Ovary (tissue), 9 donors: ENCODE measurements around the gene MAPK1. TPM values are rescaled to one million over a fixed set of nuclear protein-coding genes. Genes with fewer than 3 reads are reported as not detected.

ENCODE experiments used
- DNase-seq, 5 donors: peaks; one replicate each; pipeline ENCODE4 v3.0.0-alpha.2; 2019 to 2020
- H3K27ac ChIP-seq, 2 donors: fragments of 200-600 bp; one replicate each; pipeline versions ENCODE4 v1.5.1 to v1.8.0; 2019 to 2022
- H3K27me3 ChIP-seq: fragments of 200-600 bp; one replicate; pipeline ENCODE4 v1.8.0; 2022
- H3K36me3 ChIP-seq: fragments of 200-600 bp; sonication (generic); one replicate; pipeline ENCODE4 v1.5.1; 2019
- H3K4me1 ChIP-seq: one replicate; pipeline ENCODE4 v1.8.1; 2013; ENCODE audit warnings: mild to moderate bottlenecking, moderate library complexity; ENCODE audit not compliant: insufficient read depth
- H3K4me3 ChIP-seq: fragments of 200-600 bp; sonication (generic); one replicate; pipeline ENCODE4 v1.5.1; 2017
- H3K9me3 ChIP-seq, 2 donors: fragments of 200-600 bp in 1 of 2; sonication (generic) in 1 of 2; one replicate each; pipeline versions ENCODE4 v1.5.1 to v1.8.1; 2013 to 2019; ENCODE audit warnings: mild to moderate bottlenecking in 1 of 2, moderate library complexity in 1 of 2
- CTCF ChIP-seq, 3 donors: fragments of 450-650 bp in 2 of 3; fragments of 200-600 bp in 1 of 3; IDR thresholded peaks; one replicate each; pipeline versions ENCODE4 v1.5.1 to v1.8.0; 2016 to 2022; ENCODE audit warnings: antibody characterized with exemption in 3 of 3, mild to moderate bottlenecking in 1 of 3
- EP300 ChIP-seq: sonication (generic); formaldehyde crosslinking; IDR thresholded peaks from one replicate; pipeline ENCODE4 v1.6.1; 2017; ENCODE audit warnings: antibody characterized with exemption
- POLR2A ChIP-seq: fragments of 450-650 bp; IDR thresholded peaks from one replicate; pipeline ENCODE4 v1.6.1; 2017; ENCODE audit warnings: antibody characterized with exemption, mild to moderate bottlenecking, moderate library complexity
- WGBS, 3 donors: extraction: QIAGEN DNeasy Blood & Tissue Kit in 1 of 3; methylation state at CpG; one replicate each; pipeline versions ENCODE4 v1.1.5 to v1.1.7; 2013 to 2017; 5-methylcytosine and 5-hydroxymethylcytosine counted together
- intact Hi-C, 4 donors: fragments of 100-400 bp; cut with DNase I; formaldehyde crosslinking; loops; one replicate each; pipeline versions ENCODE4 v1.11.0 to v1.15.1; 2022 to 2023
- polyA plus RNA-seq, 2 donors: library from polyadenylated mRNA; stranded (reverse); fragments of 200-250 nt in 1 of 2; fragments of 350-450 nt in 1 of 2; fragmentation: Illumina TruSeq in 1 of 2; extraction: RNeasy Lipid Tissue Mini Kit (QIAGEN cat#74804) in 1 of 2; gene quantifications; one replicate each; pipeline ENCODE4 v1.2.3, GENCODE V29; 2013 to 2014
- total RNA-seq, 7 donors: library from RNA; depleted of rRNA in 2 of 7; stranded (reverse); fragments of >200 nt in 2 of 7; fragmentation: NEBNext Ultra II Directional in 3 of 7; extraction: Animal tissue kit (Norgen Biotek cat#: 25700) in 3 of 7; gene quantifications; one replicate each; pipeline versions ENCODE4 v1.1.0 to v1.2.4, GENCODE V29; 2016 to 2023
- donor health status: DM: no; HTN: no; CAD: no; lungs with moderate emphysema.
- donor health status: DM: no; HTN: no; CAD: no.
- donor health status: Bipolar disorder and iron deficiency.
- donor health status: DM: yes; HTN: yes; CAD: no.
- donor health status: DM: no; HTN: no; CAD: no.
- donor health status: DM: yes; HTN: yes; CAD: no.

MAPK1 gene
- total and polyA plus RNA-seq, 9 donors = 12.3 to 125 (median 98.1) TPM

- no peaks in the 10 kb centered on the region for H3K36me3 ChIP-seq
- WGBS, 3 donors = 69 to 81% (median 76%) methylated on average over 15 of the region's 15 CpGs
- no peak overlapping the region for H3K4me3 ChIP-seq
- no peak for DNase-seq
- no peaks in the 10 kb centered on the region for H3K4me1 ChIP-seq
- H3K27ac ChIP-seq = no peak overlapping the region
- H3K27me3 ChIP-seq = no peaks in the 10 kb centered on the region
- H3K9me3 ChIP-seq = no peaks in the 10 kb centered on the region
- intact Hi-C loops = loop anchor here in 1 of 4 donors (10.0 kb wide), 1 partner anchor 62 kb away; no protein-coding TSS in a partner anchor
- TF ChIP-seq CTCF (IDR thresholded peaks at IDR 0.05) (no peak), EP300 (no peak), POLR2A (no peak)
Observed at GRCh38 chr22:21766691-21767462, 100.6 kb downstream of the MAPK1 start.

- Histone ChIP-seq H3K4me1 (no peaks in the 10 kb centered on the region), H3K27ac (no peak overlapping the region), H3K27me3 (no peaks in the 10 kb centered on the region), H3K4me3 (no peak overlapping the region), H3K36me3 (no peaks in the 10 kb centered on the region), H3K9me3 (no peaks in the 10 kb centered on the region)
- TF ChIP-seq POLR2A (no peak), CTCF (IDR thresholded peaks at IDR 0.05) (no peak), EP300 (no peak)
- 92 to 96% (median 95%) methylated on average over 11 of the region's 11 CpGs for WGBS, 3 donors
- no peak for DNase-seq
- intact Hi-C loops = loop anchor here in 1 of 4 donors (10.0 kb wide), 1 partner anchor 61 kb away; no protein-coding TSS in a partner anchor
Observed at GRCh38 chr22:21765909-21766529, 101.4 kb downstream of the MAPK1 start.

GRCh38 chr22:21764038-21764804 lies 103.2 kb downstream of the MAPK1 start:
- Histone ChIP-seq H3K4me1 (peaks cover under 1% of the 10 kb centered on the region), H3K36me3 (no peaks in the 10 kb centered on the region), H3K4me3 (no peak overlapping the region), H3K27me3 (no peaks in the 10 kb centered on the region), H3K27ac (no peak overlapping the region), H3K9me3 (no peaks in the 10 kb centered on the region)
- TF ChIP-seq POLR2A (no peak), EP300 (no peak), CTCF (IDR thresholded peaks at IDR 0.05) (no peak)
- WGBS, 3 donors = 82 to 89% (median 87%) methylated on average over 9 of the region's 9 CpGs
- DNase-seq = no peak
- intact Hi-C loops = loop anchor here in 1 of 4 donors (10.0 kb wide), 1 partner anchor 59 kb away; no protein-coding TSS in a partner anchor
